GM19328 (cell line): ENCODE measurements around the gene P2RY1.
"Not testable (repeated sequence)": the region's sequence is repeated elsewhere in the genome, so short reads cannot be mapped to it uniquely, and the experiment has no call there.

Source experiments
- ATAC-seq: cut with Tn5 transposase; IDR thresholded peaks from one replicate; pipeline ENCODE4 v1.9.1; 2021; ENCODE audit warnings: mild to moderate bottlenecking, moderate library complexity; ENCODE audit not compliant: unreplicated experiment

The P2RY1 gene

DNA sequence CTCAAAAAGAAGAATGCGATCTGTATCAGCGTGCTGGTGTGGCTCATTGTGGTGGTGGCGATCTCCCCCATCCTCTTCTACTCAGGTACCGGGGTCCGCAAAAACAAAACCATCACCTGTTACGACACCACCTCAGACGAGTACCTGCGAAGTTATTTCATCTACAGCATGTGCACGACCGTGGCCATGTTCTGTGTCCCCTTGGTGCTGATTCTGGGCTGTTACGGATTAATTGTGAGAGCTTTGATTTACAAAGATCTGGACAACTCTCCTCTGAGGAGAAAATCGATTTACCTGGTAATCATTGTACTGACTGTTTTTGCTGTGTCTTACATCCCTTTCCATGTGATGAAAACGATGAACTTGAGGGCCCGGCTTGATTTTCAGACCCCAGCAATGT lies 1.3 kb downstream of the P2RY1 start:
- no peak for ATAC-seq

DNA sequence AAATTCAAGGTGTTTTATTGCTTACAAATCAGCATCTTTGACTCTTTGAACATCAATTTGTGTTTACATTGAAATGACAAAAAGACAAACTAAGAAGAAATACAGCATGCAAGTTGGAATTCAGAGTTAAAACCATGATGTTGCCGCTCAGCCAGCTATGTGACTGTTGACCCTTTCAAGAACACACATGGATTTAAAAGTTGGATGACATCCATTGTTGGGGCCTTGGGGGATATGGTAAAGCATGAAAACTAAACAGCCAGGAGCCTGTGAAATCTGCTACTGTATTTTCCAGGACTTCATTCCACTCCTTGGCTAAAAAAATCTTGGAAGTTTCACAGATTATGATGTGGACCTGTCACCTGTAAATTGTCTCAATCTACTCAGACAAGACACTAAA lies 4.6 kb downstream of the P2RY1 start:
- ATAC-seq = no peak

- ATAC-seq = no peak
Measured at GRCh38 chr3:152841131-152841530, 6.2 kb downstream of the P2RY1 start.

GRCh38 chr3:152842413-152842812 lies 7.5 kb downstream of the P2RY1 start:
- ATAC-seq = no peak

- ATAC-seq = no peak
Measured at GRCh38 chr3:152843955-152844354, 9.0 kb downstream of the P2RY1 start.

DNA sequence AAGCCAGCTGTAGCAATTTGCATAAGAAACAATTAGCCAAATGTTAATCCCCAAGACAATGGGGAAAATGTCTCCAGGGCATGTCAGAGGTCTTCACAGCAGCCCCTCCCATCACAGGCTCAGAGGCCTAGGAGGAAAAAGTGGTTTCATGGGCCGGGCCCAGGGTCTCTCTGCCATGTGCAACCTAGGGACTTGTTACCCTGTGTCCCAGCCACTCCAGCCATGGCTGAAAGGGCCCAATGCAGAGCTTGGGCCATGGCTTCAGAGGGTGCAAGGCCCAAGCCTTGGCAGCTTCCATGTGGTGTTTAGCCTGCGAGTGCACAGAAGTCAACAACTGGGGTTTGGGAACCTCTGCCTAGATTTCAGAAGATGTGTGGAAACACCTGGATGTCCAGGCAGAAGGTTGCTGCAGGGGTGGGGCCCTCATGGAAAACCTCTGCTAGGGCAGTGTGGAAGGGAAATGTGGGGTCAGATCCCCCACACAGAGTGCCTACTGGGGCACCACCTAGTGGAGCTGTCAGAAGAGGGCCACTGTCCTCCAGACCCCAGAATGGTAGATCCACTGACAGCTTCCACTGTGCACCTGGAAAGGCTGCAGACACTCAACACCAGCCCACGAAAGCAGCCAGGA lies 11.8 kb downstream of the P2RY1 start:
- not testable (repeated sequence) for ATAC-seq

DNA sequence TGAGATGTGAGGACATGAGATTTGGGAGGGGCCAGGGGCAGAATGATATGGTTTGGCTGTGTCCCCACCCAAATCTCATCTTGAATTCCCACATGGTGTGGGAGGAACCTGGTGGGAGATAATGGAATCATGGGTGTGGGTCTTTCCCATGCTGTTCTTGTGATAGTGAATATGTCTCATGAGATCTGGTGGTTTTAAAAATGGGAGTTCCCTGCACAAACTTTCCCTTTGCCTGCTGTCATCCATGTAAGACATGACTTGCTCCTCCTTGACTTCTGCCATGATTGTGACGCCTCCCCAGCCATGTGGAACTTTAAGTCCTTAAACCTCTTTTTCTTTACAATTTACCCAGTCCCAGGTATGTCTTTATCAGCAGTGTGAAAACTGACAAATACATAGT lies 12.7 kb downstream of the P2RY1 start:
- ATAC-seq = not testable (repeated sequence)

GRCh38 chr3:152849996-152850578 lies 15.2 kb downstream of the P2RY1 start:
- ATAC-seq = no peak

DNA sequence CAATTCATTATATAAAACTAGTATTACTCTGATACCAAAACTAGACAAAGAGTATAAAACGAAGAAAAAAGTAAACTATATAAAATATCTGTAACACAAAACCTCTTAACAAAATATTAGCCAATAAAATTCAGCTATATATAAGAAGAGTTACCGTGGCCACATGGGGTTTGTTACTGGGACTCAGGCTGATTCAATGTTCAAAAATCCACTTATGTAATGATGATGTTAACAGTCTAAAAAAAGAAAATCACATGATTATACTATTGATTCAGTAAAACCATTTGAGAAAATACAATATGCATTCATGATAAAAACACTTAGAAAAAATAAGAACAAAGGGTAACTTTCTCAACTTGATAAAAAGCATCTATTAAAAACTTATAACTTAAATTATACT lies 18.3 kb downstream of the P2RY1 start:
- ATAC-seq = no peak

GRCh38 chr3:152857082-152857481 lies 22.2 kb downstream of the P2RY1 start:
- no peak for ATAC-seq

GRCh38 chr3:152858170-152858800 lies 23.4 kb downstream of the P2RY1 start:
- ATAC-seq = no peak

- ATAC-seq = no peak
Measured at GRCh38 chr3:152860736-152861135, 25.8 kb downstream of the P2RY1 start.

GRCh38 chr3:152865668-152866245 lies 30.8 kb downstream of the P2RY1 start:
- ATAC-seq = no peak

DNA sequence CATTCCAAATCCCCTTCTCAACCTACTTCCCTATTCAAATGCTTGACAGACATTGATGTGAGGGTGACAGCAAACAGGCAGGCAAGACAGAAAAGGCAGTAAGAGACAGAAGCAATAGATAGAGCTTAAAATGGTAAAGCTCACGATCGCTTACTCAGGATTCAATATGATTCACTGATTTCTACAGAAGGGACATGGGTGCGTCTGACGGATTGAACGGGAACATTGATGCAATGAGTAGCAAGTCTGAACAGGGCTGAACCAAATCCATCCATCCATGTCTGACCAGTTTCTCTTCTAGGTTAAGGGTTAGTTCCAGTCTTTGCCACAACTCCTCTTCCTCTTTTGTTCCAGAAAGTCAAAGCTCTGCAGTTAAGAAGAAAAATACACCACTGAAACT lies 35.1 kb downstream of the P2RY1 start:
- ATAC-seq = no peak

GRCh38 chr3:152873314-152873713 lies 38.4 kb downstream of the P2RY1 start:
- ATAC-seq = not testable (repeated sequence)

DNA sequence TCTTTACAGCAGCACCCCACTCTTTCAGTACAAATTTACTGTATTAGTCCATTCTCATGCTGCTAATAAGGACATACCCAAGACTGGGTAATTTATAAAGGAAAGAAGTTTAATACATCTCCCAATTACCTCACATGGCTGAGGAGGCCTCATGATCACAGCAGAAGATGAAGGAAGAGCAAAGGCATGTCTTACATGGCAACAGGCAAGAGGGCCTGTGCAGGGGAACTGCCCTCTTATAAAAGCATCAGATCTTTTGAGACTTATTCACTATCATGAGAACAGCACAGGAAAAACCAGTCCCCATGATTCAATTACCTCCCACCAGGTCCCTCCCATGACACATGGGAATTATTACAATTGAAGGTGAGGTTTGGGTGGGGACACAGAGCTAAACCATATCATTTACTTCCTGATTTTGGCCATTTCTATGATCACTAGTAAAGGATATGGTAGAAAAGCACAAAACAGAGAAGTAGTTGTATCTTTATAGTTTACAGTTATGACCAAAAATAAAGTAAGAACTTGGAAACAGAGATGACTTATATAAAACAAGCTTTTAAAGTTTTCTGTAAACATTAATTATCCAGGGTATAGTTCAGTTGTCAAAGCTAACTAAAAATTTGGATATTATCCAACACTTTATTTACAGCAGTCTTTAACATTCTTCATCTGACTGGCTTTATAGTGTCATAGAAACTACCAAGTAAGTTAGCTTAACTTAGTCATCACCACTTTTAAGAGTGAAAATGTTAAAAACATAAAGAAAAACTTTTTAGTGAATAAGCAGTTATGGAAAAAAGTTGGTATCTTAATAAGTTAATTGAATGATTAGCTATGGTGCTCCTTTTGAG lies 40.2 kb downstream of the P2RY1 start:
- ATAC-seq = no peak

- no peak for ATAC-seq
Measured at GRCh38 chr3:152879130-152879789, 44.3 kb downstream of the P2RY1 start.

- no peak for ATAC-seq
Measured at GRCh38 chr3:152879790-152880174, 44.9 kb downstream of the P2RY1 start.

GRCh38 chr3:152885076-152885475 lies 50.1 kb downstream of the P2RY1 start:
- no peak for ATAC-seq
